ENCODE data around the gene MYO9A. TPM values are rescaled to one million over a fixed set of nuclear protein-coding genes. Genes with fewer than 3 reads are reported as not detected.
"Not testable (repeated sequence)": the region's sequence is repeated elsewhere in the genome, so short reads cannot be mapped to it uniquely, and the experiment has no call there.

Gene MYO9A
- total RNA-seq, 8 experiments from 2014 or later, result 22.3 to 42.1 (median 31.6) TPM

DNA sequence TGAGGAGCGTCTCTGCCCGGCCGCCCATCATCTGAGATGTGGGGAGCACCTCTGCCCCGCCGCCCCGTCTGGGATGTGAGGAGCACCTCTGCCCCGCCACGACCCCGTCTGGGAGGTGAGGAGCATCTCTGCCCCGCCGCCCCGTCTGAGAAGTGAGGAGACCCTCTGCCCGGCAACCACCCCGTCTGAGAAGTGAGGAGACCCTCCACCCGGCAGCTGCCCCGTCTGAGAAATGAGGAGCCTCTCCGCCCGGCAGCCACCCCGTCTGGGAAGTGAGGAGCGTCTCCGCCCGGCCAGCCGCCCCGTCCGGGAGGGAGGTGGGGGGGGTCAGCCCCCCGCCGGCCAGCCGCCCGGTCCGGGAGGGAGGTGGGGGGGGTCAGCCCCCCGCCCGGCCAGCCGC is 17.4 kb downstream of the MYO9A start:
- WGBS, 10 experiments, result no CpG with 5 or more reads among the region's 33 CpGs
- H3K4me3 ChIP-seq; H3K4me1 ChIP-seq (replicated peaks in 1 of 2); H3K27ac ChIP-seq; in situ Hi-C loops (cut with MboI; ENCODE audit: low pct_unique_long_range_greater_than_20kb in 2 of 9, low sequenced_read_pairs in 9 of 9, unreplicated experiment in 9 of 9); ATAC-seq (replicated peaks in 6 of 8): not testable (repeated sequence)

GRCh38 chr15:72099155-72099554 is 18.8 kb downstream of the MYO9A start:
- 83 to 100% (median 95%) methylated on average over 1 to 4 of the region's 4 CpGs; no CpG with 5 or more reads in 4 of the 10 experiments for WGBS, 10 experiments
- in situ Hi-C loops (cut with MboI; ENCODE audit: low pct_unique_long_range_greater_than_20kb in 2 of 9, low sequenced_read_pairs in 9 of 9, unreplicated experiment in 9 of 9), result no loop called here
- no peak for ATAC-seq (replicated peaks in 6 of 8)

DNA sequence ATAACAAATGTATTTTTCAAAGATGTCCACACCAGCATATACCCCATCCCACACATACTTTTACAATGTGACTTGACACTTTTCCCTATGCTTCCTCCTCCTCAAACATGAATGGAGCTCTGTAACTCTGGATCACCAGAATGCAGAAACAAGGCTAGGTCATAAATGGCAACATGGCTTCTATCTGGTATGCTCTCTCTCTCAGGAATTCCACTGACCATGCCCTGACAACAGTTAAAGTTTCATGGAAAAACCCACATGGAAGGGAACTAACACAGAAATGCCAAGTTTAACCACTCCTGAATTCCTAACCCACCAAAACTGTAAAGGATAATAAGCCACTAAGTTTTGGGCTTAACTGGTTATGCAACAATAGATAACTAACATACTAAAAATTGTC is 19.9 kb downstream of the MYO9A start:
- in situ Hi-C loops (cut with MboI; ENCODE audit: low pct_unique_long_range_greater_than_20kb in 2 of 9, low sequenced_read_pairs in 9 of 9, unreplicated experiment in 9 of 9), result no loop called here
- no peak overlapping the region for H3K4me3 ChIP-seq
- no peak overlapping the region for H3K27ac ChIP-seq
- ATAC-seq (replicated peaks in 6 of 8), result peak in 1 of 8 experiments; percentile 74
- H3K4me1 ChIP-seq (replicated peaks in 1 of 2), result no peaks in the 10 kb centered on the region

More at GRCh38 chr15:72099155-72099554, 18.8 kb downstream of the MYO9A start:
- Histone ChIP-seq H3K4me3 (no peak overlapping the region), H3K27ac (no peak overlapping the region), H3K4me1 (replicated peaks in 1 of 2) (no peaks in the 10 kb centered on the region)

- no peak overlapping the region for H3K4me3 ChIP-seq
- ATAC-seq (replicated peaks in 6 of 8), result no peak
- in situ Hi-C loops (cut with MboI; ENCODE audit: low pct_unique_long_range_greater_than_20kb in 2 of 9, low sequenced_read_pairs in 9 of 9, unreplicated experiment in 9 of 9), result no loop called here
- WGBS, 10 experiments, result 100% methylated on average over 1 of the region's 1 CpG
- H3K4me1 ChIP-seq (replicated peaks in 1 of 2), result no peaks in the 10 kb centered on the region
- H3K27ac ChIP-seq, result no peak overlapping the region
These were observed 21.2 kb downstream of the MYO9A start for GRCh38 chr15:72096796-72097195.

DNA sequence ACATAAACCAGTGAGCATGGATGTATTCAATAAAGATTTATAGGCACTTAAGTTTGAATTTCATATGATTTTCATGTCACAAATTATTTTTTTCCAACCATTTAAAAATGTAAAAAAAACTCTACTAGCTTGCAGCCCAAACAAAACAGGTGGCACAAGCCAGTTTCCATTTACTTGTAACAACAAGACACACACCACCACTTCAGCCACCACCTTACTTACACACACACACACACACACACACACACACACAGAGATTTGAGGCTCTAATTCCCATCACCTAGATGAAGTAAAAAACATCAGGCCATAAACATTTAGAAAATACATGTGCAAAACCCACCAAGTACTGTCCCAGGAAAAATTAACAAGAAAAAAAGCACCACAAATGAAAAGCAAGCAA is 25.3 kb downstream of the MYO9A start:
- Histone ChIP-seq H3K4me1 (replicated peaks in 1 of 2) (no peaks in the 10 kb centered on the region), H3K27ac (no peak overlapping the region), H3K4me3 (no peak overlapping the region)
- in situ Hi-C loops (cut with MboI; ENCODE audit: low pct_unique_long_range_greater_than_20kb in 2 of 9, low sequenced_read_pairs in 9 of 9, unreplicated experiment in 9 of 9), result no loop called here
- no peak for ATAC-seq (replicated peaks in 6 of 8)

- Histone ChIP-seq H3K4me1 (replicated peaks in 1 of 2) (no peaks in the 10 kb centered on the region), H3K27ac (no peak overlapping the region), H3K4me3 (no peak overlapping the region)
- in situ Hi-C loops (cut with MboI; ENCODE audit: low pct_unique_long_range_greater_than_20kb in 2 of 9, low sequenced_read_pairs in 9 of 9, unreplicated experiment in 9 of 9), result no loop called here
- 87 to 100% (median 100%) methylated on average over 1 to 3 of the region's 3 CpGs; no CpG with 5 or more reads in 3 of the 10 experiments for WGBS, 10 experiments
- ATAC-seq (replicated peaks in 6 of 8), result no peak
These were observed 25.9 kb downstream of the MYO9A start for GRCh38 chr15:72092006-72092405.

DNA sequence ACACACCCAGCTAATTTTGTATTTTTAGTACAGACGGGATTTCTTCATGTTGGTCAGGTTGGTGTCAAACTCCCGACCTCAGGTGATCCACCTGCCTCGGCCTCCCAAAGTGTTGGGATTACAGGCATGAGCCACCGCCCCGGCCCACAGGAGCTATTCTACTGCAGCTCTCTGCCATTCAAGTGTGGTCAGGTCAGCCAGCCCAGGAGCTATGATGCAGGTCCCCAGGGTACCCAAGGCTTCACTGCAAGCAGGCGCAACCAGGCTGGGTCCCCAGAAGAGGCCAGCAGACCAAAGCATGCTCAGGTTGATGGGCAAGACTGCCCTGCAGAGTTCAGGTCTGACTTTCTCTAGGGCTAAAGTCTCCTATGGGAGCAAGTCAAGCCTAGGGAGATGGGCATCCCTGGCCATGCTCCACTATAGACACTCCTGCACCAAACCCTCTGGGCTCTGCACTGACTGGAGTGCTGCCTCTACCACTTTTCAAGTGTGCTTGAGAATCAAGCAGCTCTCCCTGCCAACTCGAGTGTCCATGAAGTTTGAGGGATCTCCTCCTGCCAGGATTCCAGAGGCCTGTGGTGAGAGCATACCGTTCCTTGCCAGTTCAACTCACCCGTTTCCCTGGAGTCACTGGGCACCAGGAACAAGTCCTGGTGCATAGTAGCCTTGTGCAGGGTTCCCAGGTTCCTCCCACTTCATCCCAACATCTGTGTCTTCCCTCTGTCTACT is 30.9 kb downstream of the MYO9A start:
- Histone ChIP-seq H3K4me1 (replicated peaks in 1 of 2) (no peaks in the 10 kb centered on the region), H3K27ac (no peak overlapping the region), H3K4me3 (no peak overlapping the region)
- in situ Hi-C loops (cut with MboI; ENCODE audit: low pct_unique_long_range_greater_than_20kb in 2 of 9, low sequenced_read_pairs in 9 of 9, unreplicated experiment in 9 of 9), result no loop called here
- WGBS, 10 experiments, result 83 to 100% (median 92%) methylated on average over 1 to 6 of the region's 9 CpGs; no CpG with 5 or more reads in 3 of the 10 experiments
- no peak for ATAC-seq (replicated peaks in 6 of 8)

GRCh38 chr15:72086010-72086697 is 31.8 kb downstream of the MYO9A start:
- Histone ChIP-seq H3K27ac (no peak overlapping the region), H3K4me3 (no peak overlapping the region), H3K4me1 (replicated peaks in 1 of 2) (no peaks in the 10 kb centered on the region)
- WGBS, 10 experiments, result 94 to 100% (median 100%) methylated on average over 1 to 3 of the region's 11 CpGs; no CpG with 5 or more reads in 7 of the 10 experiments
- in situ Hi-C loops (cut with MboI; ENCODE audit: low pct_unique_long_range_greater_than_20kb in 2 of 9, low sequenced_read_pairs in 9 of 9, unreplicated experiment in 9 of 9), result no loop called here
- no peak for ATAC-seq (replicated peaks in 6 of 8)

GRCh38 chr15:72082176-72082575 is 35.8 kb downstream of the MYO9A start:
- in situ Hi-C loops (cut with MboI; ENCODE audit: low pct_unique_long_range_greater_than_20kb in 2 of 9, low sequenced_read_pairs in 9 of 9, unreplicated experiment in 9 of 9), result no loop called here
- no peaks in the 10 kb centered on the region for H3K4me1 ChIP-seq (replicated peaks in 1 of 2)
- no peak for ATAC-seq (replicated peaks in 6 of 8)
- WGBS, 10 experiments, result 75 to 100% (median 100%) methylated on average over 1 of the region's 1 CpG; no CpG with 5 or more reads in 2 of the 10 experiments
- no peak overlapping the region for H3K4me3 ChIP-seq
- no peak overlapping the region for H3K27ac ChIP-seq

GRCh38 chr15:72078887-72079286 is 39.1 kb downstream of the MYO9A start:
- in situ Hi-C loops (cut with MboI; ENCODE audit: low pct_unique_long_range_greater_than_20kb in 2 of 9, low sequenced_read_pairs in 9 of 9, unreplicated experiment in 9 of 9), result no loop called here
- no peak for ATAC-seq (replicated peaks in 6 of 8)
- no peaks in the 10 kb centered on the region for H3K4me1 ChIP-seq (replicated peaks in 1 of 2)
- 79 to 100% (median 93%) methylated on average over 3 to 6 of the region's 6 CpGs for WGBS, 10 experiments
- no peak overlapping the region for H3K27ac ChIP-seq
- no peak overlapping the region for H3K4me3 ChIP-seq

DNA sequence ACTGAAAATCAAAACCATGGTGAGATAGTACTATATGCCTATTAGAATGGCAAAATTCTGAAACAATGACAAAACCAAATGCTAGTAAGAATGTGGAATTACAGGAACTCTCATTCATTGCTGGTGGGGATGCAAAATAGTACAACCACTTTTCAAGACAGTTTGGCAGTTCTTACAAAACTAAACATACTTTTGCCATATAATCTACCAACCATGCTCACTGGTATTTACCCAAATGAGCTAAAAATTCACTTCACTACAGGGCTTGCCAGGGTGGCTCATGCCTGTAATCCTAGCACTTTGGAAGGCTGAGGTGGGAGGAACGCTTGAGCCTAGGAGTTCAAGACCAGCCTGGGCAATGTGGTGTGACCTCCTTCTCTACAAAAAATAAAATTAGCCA is 40.0 kb downstream of the MYO9A start:
- WGBS, 10 experiments, result 70 to 100% (median 100%) methylated on average over 1 of the region's 1 CpG; no CpG with 5 or more reads in 7 of the 10 experiments
- no peak overlapping the region for H3K27ac ChIP-seq
- H3K4me1 ChIP-seq (replicated peaks in 1 of 2), result no peaks in the 10 kb centered on the region
- no peak for ATAC-seq (replicated peaks in 6 of 8)
- H3K4me3 ChIP-seq, result no peak overlapping the region
- in situ Hi-C loops (cut with MboI; ENCODE audit: low pct_unique_long_range_greater_than_20kb in 2 of 9, low sequenced_read_pairs in 9 of 9, unreplicated experiment in 9 of 9), result no loop called here

DNA sequence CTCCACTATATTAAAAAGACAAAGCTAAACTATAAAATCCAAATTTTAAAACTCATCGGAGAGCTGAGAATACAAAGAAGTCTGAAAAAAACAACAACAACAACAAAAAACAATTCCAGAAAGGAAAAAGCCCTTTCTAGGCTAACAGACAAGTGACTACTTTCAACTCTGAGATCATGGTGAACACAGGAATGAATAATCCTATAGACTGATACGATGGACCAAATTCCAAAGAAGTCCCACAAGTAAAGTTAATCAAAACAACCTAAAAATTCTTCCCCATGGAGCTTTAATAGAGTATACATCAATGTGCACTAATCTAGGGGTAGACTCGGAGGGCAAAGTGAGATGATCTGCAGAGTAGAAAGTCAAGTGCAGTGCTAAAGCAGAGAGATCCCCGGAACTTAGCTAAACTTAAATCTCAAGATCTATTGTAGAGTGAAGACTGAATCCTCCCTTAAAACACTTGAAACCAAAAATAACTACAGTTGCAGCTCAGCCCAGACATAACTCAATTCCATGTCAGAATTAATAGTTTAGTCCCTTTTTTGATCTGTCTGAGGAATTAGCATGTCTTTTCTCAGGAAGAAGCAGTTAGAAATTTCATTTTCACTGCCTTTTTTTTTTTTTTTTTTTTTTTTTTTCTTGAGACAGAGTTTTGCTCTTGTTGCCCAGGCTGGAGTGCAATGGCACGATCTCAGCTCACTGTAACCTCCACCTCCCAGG is 43.5 kb downstream of the MYO9A start:
- in situ Hi-C loops (cut with MboI; ENCODE audit: low pct_unique_long_range_greater_than_20kb in 2 of 9, low sequenced_read_pairs in 9 of 9, unreplicated experiment in 9 of 9), result no loop called here
- ATAC-seq (replicated peaks in 6 of 8), result peak in 1 of 8 experiments; percentile 19
- Histone ChIP-seq H3K27ac (no peak overlapping the region), H3K4me3 (no peak overlapping the region), H3K4me1 (replicated peaks in 1 of 2) (no peaks in the 10 kb centered on the region)
- WGBS, 10 experiments, result 61 to 100% (median 90%) methylated on average over 1 to 5 of the region's 5 CpGs

DNA sequence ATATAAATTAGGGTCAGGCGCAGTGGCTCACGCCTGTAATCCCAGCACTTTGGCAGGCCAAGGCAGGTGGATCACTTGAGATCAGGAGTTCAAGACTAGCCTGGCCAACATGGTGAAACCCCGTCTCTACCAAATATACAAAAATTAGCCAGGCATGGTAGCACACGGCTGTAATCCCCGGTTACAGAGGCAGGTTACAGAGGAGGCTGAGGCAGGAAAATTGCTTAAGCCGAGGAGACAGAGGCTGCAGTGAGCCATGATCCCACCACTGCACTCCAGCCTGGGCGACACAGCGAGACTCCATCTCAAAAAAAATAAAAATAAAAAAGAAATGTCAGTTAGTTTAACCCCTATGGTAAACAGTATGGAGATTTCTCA is 46.5 kb downstream of the MYO9A start:
- H3K4me3 ChIP-seq; H3K4me1 ChIP-seq (replicated peaks in 1 of 2); in situ Hi-C loops (cut with MboI; ENCODE audit: low pct_unique_long_range_greater_than_20kb in 2 of 9, low sequenced_read_pairs in 9 of 9, unreplicated experiment in 9 of 9); ATAC-seq (replicated peaks in 6 of 8); H3K27ac ChIP-seq: not testable (repeated sequence)
- WGBS, 10 experiments, result 94 to 100% (median 100%) methylated on average over 1 to 7 of the region's 8 CpGs; no CpG with 5 or more reads in 3 of the 10 experiments
